Keratinocyte (primary cell): ENCODE data around the gene TTC39B. TPM values are rescaled to one million over a fixed set of nuclear protein-coding genes. Genes with fewer than 3 reads are reported as not detected.

Experiments used
- DNase-seq: peaks from one replicate; pipeline ENCODE4 v3.0.0-alpha.2; 2011; ENCODE audit warnings: low read depth, missing footprints, low spot score
- FAIRE-seq: peaks from 2 replicates; lab custom pipeline; 2011; peaks lifted over from hg19 to GRCh38; lab: Jason Lieb, UNC
- H2AFZ ChIP-seq: 2 replicates; pipeline ENCODE4 v1.6.0; 2012; ENCODE audit warnings: low read length, control low read depth, inconsistent platforms; ENCODE audit not compliant: control insufficient read depth
- H3K27ac ChIP-seq: 2 replicates; pipeline ENCODE4 v1.5.1; 2011; ENCODE audit warnings: low read length; ENCODE audit not compliant: control insufficient read depth, insufficient read depth
- H3K27me3 ChIP-seq: 3 replicates; pipeline ENCODE4 v1.6.0; 2011; ENCODE audit warnings: low read length; ENCODE audit not compliant: control insufficient read depth, insufficient read depth; ENCODE audit errors: extremely low read depth
- H3K36me3 ChIP-seq, 2 experiments: 2 replicates in 1 of 2; 3 replicates in 1 of 2; pipeline ENCODE4 v1.5.1; 2011; ENCODE audit warnings: low read length in 2 of 2, mild to moderate bottlenecking in 1 of 2; ENCODE audit not compliant: control insufficient read depth in 2 of 2, insufficient read depth in 2 of 2; ENCODE audit errors: extremely low read depth in 1 of 2
- H3K4me1 ChIP-seq: 3 replicates; pipeline ENCODE4 v1.5.1; 2011; ENCODE audit warnings: low read length; ENCODE audit not compliant: control insufficient read depth, insufficient read depth; ENCODE audit errors: extremely low read depth
- H3K4me2 ChIP-seq: 3 replicates; pipeline ENCODE4 v1.6.0; 2011; ENCODE audit warnings: low read depth, low read length; ENCODE audit not compliant: control insufficient read depth, insufficient read depth; ENCODE audit errors: extremely low read depth
- H3K4me3 ChIP-seq, 3 experiments: fragments of 200-600 bp in 1 of 3; sonication (generic) in 1 of 3; 2 replicates in 2 of 3; 3 replicates in 1 of 3; pipeline ENCODE4 v1.5.1; 2011 to 2016; ENCODE audit warnings: low read length in 3 of 3, mild to moderate bottlenecking in 3 of 3, control low read depth in 2 of 3, inconsistent platforms in 1 of 3, low read depth in 1 of 3, mixed read lengths in 1 of 3, mixed run types in 1 of 3, moderate library complexity in 1 of 3; ENCODE audit not compliant: control insufficient read depth in 2 of 3, insufficient read depth in 2 of 3; ENCODE audit errors: extremely low read depth in 1 of 3
- H3K79me2 ChIP-seq: 2 replicates; pipeline ENCODE4 v1.6.0; 2012; ENCODE audit warnings: low read length; ENCODE audit not compliant: control insufficient read depth, insufficient read depth
- H3K9ac ChIP-seq: 3 replicates; pipeline ENCODE4 v1.6.0; 2011; ENCODE audit warnings: low read length; ENCODE audit not compliant: control insufficient read depth, insufficient read depth; ENCODE audit errors: extremely low read depth
- H3K9me1 ChIP-seq: 3 replicates; pipeline ENCODE4 v1.6.0; 2011; ENCODE audit warnings: low read length; ENCODE audit not compliant: control insufficient read depth, insufficient read depth; ENCODE audit errors: extremely low read depth
- H3K9me3 ChIP-seq: 2 replicates; pipeline ENCODE4 v1.5.1; 2012; ENCODE audit warnings: low read depth, low read length; ENCODE audit not compliant: control insufficient read depth
- H4K20me1 ChIP-seq: 3 replicates; pipeline ENCODE4 v1.6.0; 2011; ENCODE audit warnings: low read length; ENCODE audit not compliant: control insufficient read depth, insufficient read depth; ENCODE audit errors: extremely low read depth
- CTCF ChIP-seq, 3 experiments: IDR thresholded peaks in 1 of 3; conservative IDR thresholded peaks in 1 of 3; optimal IDR thresholded peaks in 1 of 3; 2 replicates in 2 of 3; 3 replicates in 1 of 3; pipeline versions ENCODE3 to v1.5.1; 2011; ENCODE audit warnings: low read length in 3 of 3, mild to moderate bottlenecking in 3 of 3, moderate library complexity in 2 of 3, control low read depth in 1 of 3, inconsistent platforms in 1 of 3; ENCODE audit not compliant: insufficient read depth in 2 of 3; ENCODE audit errors: extremely low read depth in 1 of 3
- EZH2 ChIP-seq: IDR thresholded peaks from one replicate; pipeline ENCODE4 v1.6.1; 2012; ENCODE audit warnings: inconsistent platforms, mild to moderate bottlenecking, low read length, moderate library complexity
- dilution Hi-C: fragments of 300-500 bp; cut with MboI; formaldehyde crosslinking; loops from one replicate; pipeline ENCODE4 v1.7.0; 2020; ENCODE audit warnings: low sequenced_read_pairs; ENCODE audit not compliant: extremely low pct_ligation_motif_present
- polyA plus RNA-seq, 5 experiments: library from polyadenylated mRNA; depleted of rRNA in 3 of 5; stranded (reverse) in 3 of 5; stranded (forward) in 1 of 5; unstranded in 1 of 5; fragments of >200 nt; gene quantifications; 1 replicate in 1 of 5; 2 replicates in 3 of 5; 3 replicates in 1 of 5; pipeline versions ENCODE4 v1.2.1 to v1.2.3, GENCODE V29; 2011 to 2012; ENCODE audit warnings: missing spikeins in 2 of 5, low read depth in 1 of 5, low replicate concordance in 1 of 5

The TTC39B gene
- polyA plus RNA-seq, 1 donor (not counting 4 experiments of a cell fraction or from before 2014, with no cell fraction given): 9.7 TPM

GRCh38 chr9:15146268-15146700 is 160.7 kb downstream of the TTC39B start:
- no peaks in the 10 kb centered on the region for H3K27me3 ChIP-seq
- dilution Hi-C loops: no loop called here
- no peak overlapping the region for H3K9ac ChIP-seq
- H3K36me3 ChIP-seq: no peaks in the 10 kb centered on the region
- no peaks in the 10 kb centered on the region for H3K9me3 ChIP-seq
- FAIRE-seq: no peak
- no peak overlapping the region for H2AFZ ChIP-seq
- no peak overlapping the region for H3K27ac ChIP-seq
- no peaks in the 10 kb centered on the region for H3K9me1 ChIP-seq
- TF ChIP-seq EZH2: no peak
- TF ChIP-seq CTCF (optimal IDR thresholded peaks at IDR 0.05 in 1 of 3, IDR thresholded peaks at IDR 0.05 in 1 of 3, conservative IDR thresholded peaks at IDR 0.05 in 1 of 3; ENCODE audit: extremely low read depth in 1 of 3, insufficient read depth in 2 of 3, low read length in 3 of 3): no peak
- H3K4me3 ChIP-seq: no peak overlapping the region
- no peaks in the 10 kb centered on the region for H3K79me2 ChIP-seq
- no peak for DNase-seq
- H4K20me1 ChIP-seq: no peaks in the 10 kb centered on the region
- no peaks in the 10 kb centered on the region for H3K4me1 ChIP-seq
- no peak overlapping the region for H3K4me2 ChIP-seq

GRCh38 chr9:15144622-15145061 is 162.4 kb downstream of the TTC39B start:
- TF ChIP-seq EZH2: no peak
- TF ChIP-seq CTCF (optimal IDR thresholded peaks at IDR 0.05 in 1 of 3, IDR thresholded peaks at IDR 0.05 in 1 of 3, conservative IDR thresholded peaks at IDR 0.05 in 1 of 3; ENCODE audit: extremely low read depth in 1 of 3, insufficient read depth in 2 of 3, low read length in 3 of 3): no peak
- FAIRE-seq: no peak
- no peaks in the 10 kb centered on the region for H3K36me3 ChIP-seq
- no peaks in the 10 kb centered on the region for H3K9me3 ChIP-seq
- H3K27ac ChIP-seq: no peak overlapping the region
- DNase-seq: no peak
- H3K9me1 ChIP-seq: no peaks in the 10 kb centered on the region
- H3K4me2 ChIP-seq: no peak overlapping the region
- H3K9ac ChIP-seq: no peak overlapping the region
- dilution Hi-C loops: no loop called here
- no peak overlapping the region for H3K4me3 ChIP-seq
- no peaks in the 10 kb centered on the region for H3K27me3 ChIP-seq
- no peaks in the 10 kb centered on the region for H3K79me2 ChIP-seq
- no peaks in the 10 kb centered on the region for H4K20me1 ChIP-seq
- H3K4me1 ChIP-seq: no peaks in the 10 kb centered on the region
- no peak overlapping the region for H2AFZ ChIP-seq
